GM10266 (cell line): ENCODE measurements around the gene VGLL4.

Source experiments
- DNase-seq: peaks from one replicate; pipeline ENCODE4 v3.0.0; 2012; ENCODE audit errors: extremely low spot score
- TF ChIP-seq, protein P1 (sequence below): IDR thresholded peaks from 2 replicates; pipeline ENCODE4 v1.5.1; 2012; ENCODE audit warnings: mild to moderate bottlenecking, low read depth; ENCODE audit not compliant: control insufficient read depth, insufficient read depth; ENCODE audit errors: missing control alignments

The VGLL4 gene

DNA sequence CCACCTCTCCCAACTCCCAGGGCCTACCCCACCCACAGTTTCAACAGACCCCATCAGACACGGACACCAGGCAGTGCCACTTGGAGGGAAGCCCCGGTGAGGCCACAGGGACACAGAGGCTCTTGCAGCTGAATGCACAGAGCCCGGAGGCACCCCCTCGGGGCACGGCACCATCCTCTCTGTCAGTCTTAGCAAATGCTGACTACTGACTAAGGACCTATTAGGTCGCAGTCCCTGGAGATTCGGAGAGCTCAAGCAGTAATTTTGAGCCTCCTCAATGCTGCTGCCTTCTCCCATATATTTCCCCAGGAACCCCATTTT is 79.9 kb downstream of the VGLL4 start:
- DNase-seq: peak; percentile 26
- TF ChIP-seq, protein P1, sequence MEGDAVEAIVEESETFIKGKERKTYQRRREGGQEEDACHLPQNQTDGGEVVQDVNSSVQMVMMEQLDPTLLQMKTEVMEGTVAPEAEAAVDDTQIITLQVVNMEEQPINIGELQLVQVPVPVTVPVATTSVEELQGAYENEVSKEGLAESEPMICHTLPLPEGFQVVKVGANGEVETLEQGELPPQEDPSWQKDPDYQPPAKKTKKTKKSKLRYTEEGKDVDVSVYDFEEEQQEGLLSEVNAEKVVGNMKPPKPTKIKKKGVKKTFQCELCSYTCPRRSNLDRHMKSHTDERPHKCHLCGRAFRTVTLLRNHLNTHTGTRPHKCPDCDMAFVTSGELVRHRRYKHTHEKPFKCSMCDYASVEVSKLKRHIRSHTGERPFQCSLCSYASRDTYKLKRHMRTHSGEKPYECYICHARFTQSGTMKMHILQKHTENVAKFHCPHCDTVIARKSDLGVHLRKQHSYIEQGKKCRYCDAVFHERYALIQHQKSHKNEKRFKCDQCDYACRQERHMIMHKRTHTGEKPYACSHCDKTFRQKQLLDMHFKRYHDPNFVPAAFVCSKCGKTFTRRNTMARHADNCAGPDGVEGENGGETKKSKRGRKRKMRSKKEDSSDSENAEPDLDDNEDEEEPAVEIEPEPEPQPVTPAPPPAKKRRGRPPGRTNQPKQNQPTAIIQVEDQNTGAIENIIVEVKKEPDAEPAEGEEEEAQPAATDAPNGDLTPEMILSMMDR: no peak

DNA sequence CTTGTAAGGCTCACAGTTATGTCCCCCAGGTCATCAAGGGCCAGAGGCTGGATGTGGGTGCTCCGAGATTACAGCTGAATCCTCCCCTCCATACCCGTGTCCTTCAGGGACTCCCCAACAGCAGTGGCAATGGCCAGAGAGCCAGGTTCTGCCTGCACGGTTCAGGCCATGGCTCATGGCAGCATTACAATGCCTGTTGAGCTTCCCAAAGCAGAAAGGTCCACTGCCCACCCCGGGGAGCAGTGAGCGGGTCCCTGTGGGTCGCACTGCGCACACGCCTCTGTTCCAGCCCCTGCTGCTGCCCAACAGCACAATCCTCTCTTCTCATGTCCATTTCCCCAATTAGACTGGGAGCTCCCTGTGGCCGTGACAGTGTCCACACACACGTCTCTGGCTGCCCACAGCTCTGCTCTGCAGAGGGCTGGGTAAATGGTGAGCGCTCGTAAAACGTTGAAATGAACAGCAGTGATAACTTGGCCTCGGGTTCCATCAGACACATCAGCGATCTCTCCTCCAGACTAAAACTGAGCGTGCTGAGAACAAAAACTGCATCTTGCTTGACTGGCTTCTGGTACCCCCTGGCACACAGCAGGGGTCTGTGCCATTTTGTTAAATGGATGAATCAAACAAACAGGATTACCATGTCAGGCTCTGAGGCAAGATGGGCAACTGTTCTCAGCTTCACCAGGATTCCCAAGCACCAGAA is 80.4 kb downstream of the VGLL4 start:
- DNase-seq: peak; percentile 27
- TF ChIP-seq, protein P1: no peak

DNA sequence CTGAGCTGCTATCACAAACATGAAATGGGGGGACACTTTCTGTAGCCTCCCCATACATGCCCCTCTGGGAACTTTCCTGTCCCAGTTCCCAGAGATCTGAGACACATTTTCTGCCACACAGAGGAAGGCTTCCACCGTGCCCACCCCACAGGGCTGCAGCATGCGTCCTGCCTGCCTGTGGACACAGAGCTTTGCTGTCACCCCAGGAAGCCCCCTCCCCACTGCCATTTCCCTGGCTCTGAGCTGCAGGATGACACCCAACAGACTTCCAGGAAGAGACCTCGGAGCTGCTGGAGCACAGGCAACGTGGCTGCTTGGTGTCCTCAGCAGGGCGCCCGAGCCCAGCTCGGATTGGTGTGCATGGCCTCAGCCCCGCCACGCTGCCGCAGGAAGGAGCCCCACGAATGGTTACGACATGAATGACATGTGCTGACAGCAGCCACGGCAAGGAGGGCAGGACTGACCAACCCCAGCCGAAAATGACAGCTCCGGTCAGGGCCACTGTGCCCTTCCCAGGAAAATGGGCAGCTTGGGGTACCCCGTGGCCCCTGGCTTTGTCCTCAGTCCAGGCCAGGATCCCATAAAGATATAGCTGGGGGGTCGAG is 81.3 kb downstream of the VGLL4 start:
- DNase-seq: no peak
- TF ChIP-seq, protein P1: no peak

DNA sequence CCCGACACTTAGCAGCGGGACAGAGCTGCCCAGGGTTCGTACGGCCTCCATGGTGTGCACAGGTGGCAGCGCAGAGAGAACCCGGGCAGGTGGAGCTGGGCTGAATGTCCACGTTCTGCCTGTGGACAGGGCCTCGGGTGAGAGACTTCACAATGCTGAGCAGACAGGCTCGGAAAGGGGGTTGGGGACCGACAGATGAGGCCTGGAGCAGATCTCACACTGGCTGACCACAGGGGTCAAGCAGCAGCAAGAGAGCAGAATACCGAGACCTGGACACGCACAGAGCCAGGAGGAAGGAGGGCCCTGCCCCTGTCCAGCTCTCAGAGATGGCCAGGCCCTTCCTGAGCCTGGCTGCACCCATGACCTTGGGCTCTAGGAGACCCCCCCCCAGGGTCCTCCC is 83.0 kb downstream of the VGLL4 start:
- DNase-seq: no peak
- TF ChIP-seq, protein P1: no peak

DNA sequence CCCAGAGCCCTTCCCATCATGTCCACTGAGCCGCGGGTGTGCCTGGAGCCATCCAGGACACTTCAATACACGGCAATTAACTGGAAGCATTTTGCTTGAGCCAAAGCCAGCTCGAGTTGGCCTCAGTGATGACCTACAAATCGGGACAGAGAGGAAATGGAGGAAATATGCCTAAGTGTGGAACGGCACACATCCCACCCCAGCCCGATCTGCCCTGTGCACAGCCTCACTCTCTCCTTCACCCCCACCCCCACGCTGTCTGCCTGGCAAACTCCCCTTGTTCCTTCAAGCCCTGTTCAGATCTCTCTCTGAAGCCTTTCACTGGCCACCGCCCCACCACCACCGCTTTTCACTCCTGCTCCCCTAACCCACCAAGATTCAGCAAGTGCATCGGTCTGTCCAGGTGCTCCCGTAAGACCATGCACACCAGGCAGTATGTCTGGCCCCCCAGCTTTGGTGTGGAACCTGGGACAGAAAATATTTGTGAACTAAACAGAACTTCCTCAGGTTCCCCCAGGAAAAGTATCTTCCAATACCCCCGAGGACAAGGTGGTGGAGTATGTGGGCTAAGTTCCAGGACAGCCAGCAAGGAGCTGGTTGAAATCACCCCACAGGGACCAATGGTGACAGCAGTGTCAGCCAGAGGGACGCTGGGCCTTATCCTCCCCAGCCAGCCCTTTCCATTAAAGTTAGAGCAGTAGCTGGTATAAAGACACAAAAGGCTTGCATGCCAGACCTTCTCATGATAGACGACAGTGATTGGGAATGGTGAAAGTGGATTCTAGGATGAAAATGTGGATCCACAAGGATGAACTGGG is 83.7 kb downstream of the VGLL4 start:
- TF ChIP-seq, protein P1: no peak
- DNase-seq: no peak

DNA sequence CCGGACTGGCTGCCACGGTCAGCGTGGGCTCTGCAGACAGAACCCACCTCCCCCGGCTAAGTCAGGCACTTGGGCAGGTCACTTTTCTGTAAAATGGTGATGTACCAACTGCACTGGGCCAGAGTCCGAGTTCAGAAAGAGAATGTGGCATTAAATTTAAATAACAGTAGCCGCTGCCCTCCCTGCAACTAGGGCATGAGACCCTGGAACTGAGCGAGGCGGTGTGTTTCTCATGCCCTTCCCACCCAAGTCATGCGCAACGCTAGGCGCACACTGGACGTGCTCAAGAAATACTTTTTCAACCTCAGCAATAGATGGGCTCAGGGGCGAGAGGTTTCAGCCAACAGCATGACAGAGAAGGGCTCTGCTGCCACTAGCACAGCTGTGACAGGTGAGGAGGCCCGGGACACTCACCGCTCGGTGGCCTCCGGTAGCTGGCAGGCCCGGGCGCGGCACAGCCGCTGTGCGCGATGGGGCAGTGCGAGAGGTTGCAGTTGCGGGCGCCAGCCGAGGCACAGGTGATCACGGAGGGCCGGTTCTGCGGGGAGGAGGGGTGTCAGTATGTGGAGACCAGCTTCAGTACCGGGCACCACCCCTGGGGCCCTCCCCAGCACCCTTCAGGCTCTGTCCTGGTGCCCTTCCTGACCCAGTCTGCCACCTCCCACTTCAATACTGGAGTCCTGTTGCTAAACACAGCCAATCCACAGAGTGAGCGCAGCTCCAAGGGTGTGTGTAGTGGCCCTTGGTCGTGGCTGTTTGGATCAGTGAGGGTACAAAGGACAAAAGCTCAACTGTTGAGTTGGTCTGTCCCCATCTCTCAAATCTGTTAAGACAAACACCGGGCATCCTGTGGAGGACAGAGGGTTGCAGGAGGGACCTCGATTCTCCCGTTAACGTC is 84.5 kb downstream of the VGLL4 start:
- TF ChIP-seq, protein P1: no peak
- DNase-seq: no peak
